IPS-18c (cell line): ENCODE data around the gene SUSD6.

Source experiments
- H3K4me3 ChIP-seq: 2 replicates; pipeline ENCODE4 v1.7.0; 2013; ENCODE audit warnings: low read depth, mild to moderate bottlenecking, low read length, moderate library complexity; ENCODE audit not compliant: insufficient read depth
- H3K9me3 ChIP-seq: one replicate; pipeline ENCODE4 v1.6.1; 2013; ENCODE audit warnings: mild to moderate bottlenecking, low read length, moderate library complexity; ENCODE audit not compliant: control insufficient read depth, insufficient read depth

The SUSD6 gene

GRCh38 chr14:69613312-69614073 lies 2.1 kb downstream of the SUSD6 start:
- Histone ChIP-seq H3K9me3 (no peaks in the 10 kb centered on the region), H3K4me3 (no peak overlapping the region)

GRCh38 chr14:69614592-69614991 lies 3.2 kb downstream of the SUSD6 start:
- H3K4me3 ChIP-seq, result no peak overlapping the region
- no peaks in the 10 kb centered on the region for H3K9me3 ChIP-seq

- no peaks in the 10 kb centered on the region for H3K9me3 ChIP-seq
- H3K4me3 ChIP-seq, result no peak overlapping the region
Measured at GRCh38 chr14:69615121-69615495, 3.7 kb downstream of the SUSD6 start.

- no peaks in the 10 kb centered on the region for H3K9me3 ChIP-seq
- H3K4me3 ChIP-seq, result no peak overlapping the region
Measured at GRCh38 chr14:69615496-69616407, 4.4 kb downstream of the SUSD6 start.

- no peaks in the 10 kb centered on the region for H3K9me3 ChIP-seq
- no peak overlapping the region for H3K4me3 ChIP-seq
Measured at GRCh38 chr14:69616408-69616773, 5.0 kb downstream of the SUSD6 start.

GRCh38 chr14:69617796-69618195 lies 6.4 kb downstream of the SUSD6 start:
- H3K4me3 ChIP-seq, result no peak overlapping the region
- H3K9me3 ChIP-seq, result no peaks in the 10 kb centered on the region

- H3K4me3 ChIP-seq, result no peak overlapping the region
- no peaks in the 10 kb centered on the region for H3K9me3 ChIP-seq
Measured at GRCh38 chr14:69619012-69619411, 7.6 kb downstream of the SUSD6 start.

GRCh38 chr14:69620211-69620611 lies 8.8 kb downstream of the SUSD6 start:
- Histone ChIP-seq H3K9me3 (no peaks in the 10 kb centered on the region), H3K4me3 (no peak overlapping the region)

GRCh38 chr14:69620981-69621380 lies 9.6 kb downstream of the SUSD6 start:
- H3K9me3 ChIP-seq, result no peaks in the 10 kb centered on the region
- no peak overlapping the region for H3K4me3 ChIP-seq

- Histone ChIP-seq H3K9me3 (no peaks in the 10 kb centered on the region), H3K4me3 (no peak overlapping the region)
Measured at GRCh38 chr14:69624136-69624535, 12.7 kb downstream of the SUSD6 start.

GRCh38 chr14:69625299-69626131 lies 14.1 kb downstream of the SUSD6 start:
- Histone ChIP-seq H3K4me3 (no peak overlapping the region), H3K9me3 (no peaks in the 10 kb centered on the region)

- H3K9me3 ChIP-seq, result no peaks in the 10 kb centered on the region
- no peak overlapping the region for H3K4me3 ChIP-seq
Measured at GRCh38 chr14:69626132-69626500, 14.7 kb downstream of the SUSD6 start.

- Histone ChIP-seq H3K9me3 (no peaks in the 10 kb centered on the region), H3K4me3 (no peak overlapping the region)
Measured at GRCh38 chr14:69629225-69630127, 18.1 kb downstream of the SUSD6 start.

- Histone ChIP-seq H3K9me3 (no peaks in the 10 kb centered on the region), H3K4me3 (no peak overlapping the region)
Measured at GRCh38 chr14:69630360-69630759, 19.0 kb downstream of the SUSD6 start.

- no peaks in the 10 kb centered on the region for H3K9me3 ChIP-seq
- no peak overlapping the region for H3K4me3 ChIP-seq
Measured at GRCh38 chr14:69631509-69631908, 20.1 kb downstream of the SUSD6 start.

- no peak overlapping the region for H3K4me3 ChIP-seq
- H3K9me3 ChIP-seq, result no peaks in the 10 kb centered on the region
Measured at GRCh38 chr14:69632164-69632563, 20.8 kb downstream of the SUSD6 start.
